Left renal cortex interstitium (tissue), 4 donors: ENCODE results near the gene SPINK2. TPM values are rescaled to one million over a fixed set of nuclear protein-coding genes. Genes with fewer than 3 reads are reported as not detected.

ENCODE experiments used
- polyA plus RNA-seq, 4 donors: library from polyadenylated mRNA; unstranded; fragments of 120-200 nt; gene quantifications; one replicate each; pipeline ENCODE4 v1.2.1, GENCODE V29; 2013; ENCODE audit not compliant: insufficient read length in 4 of 4

The SPINK2 gene
- polyA plus RNA-seq, 4 donors, result not detected

Other genes with a start within 250 kb of the SPINK2 start
- 10 to 100 TPM; 10.7 to 19.6 (median 15.6) TPM for gene HOPX, start 140.4 kb downstream of the SPINK2 start, polyA plus RNA-seq
- gene REST, start 86.2 kb upstream of the SPINK2 start, polyA plus RNA-seq, result 10 to 100 TPM; 48.4 to 59.7 (median 50.8) TPM
- 10 to 100 TPM; 21.7 to 23.0 (median 22.5) TPM for gene NOA1, start 155.9 kb upstream of the SPINK2 start, polyA plus RNA-seq
- 100 to 1,000 TPM in 2 of 4 donors, 10 to 100 TPM in 2; 94.0 to 119 (median 107) TPM for gene POLR2B, start 157.2 kb upstream of the SPINK2 start, polyA plus RNA-seq